A673 (cell line): Measurements from ENCODE around the gene DUSP14. TPM values are rescaled to one million over a fixed set of nuclear protein-coding genes. Genes with fewer than 3 reads are reported as not detected.

Experiments used
- BruUV-seq: library from RNA; stranded (reverse); fragments of 400-500 nt; replicated peaks from 2 replicates; lab custom pipeline; 2021; lab: Mats Ljungman, UMichigan
- CTCF ChIA-PET: fragments of 300-600 bp; sonication (Branson Sonifier 250); formaldehyde crosslinking; loops from one replicate; lab custom pipeline; 2022; ENCODE audit warnings: antibody characterized with exemption; lab: Charles Lee
- POLR2A ChIA-PET: fragments of 300-600 bp; sonication (Branson Sonifier 250); formaldehyde crosslinking; loops from one replicate; lab custom pipeline; 2022; ENCODE audit warnings: antibody characterized with exemption; ENCODE audit not compliant: low non-redundant PET; lab: Charles Lee
- DNase-seq: peaks from one replicate; pipeline ENCODE4 v3.0.0-alpha.2; 2015; ENCODE audit warnings: low spot score
- H3K27ac ChIP-seq: fragments of 200-600 bp; sonication (generic); 2 replicates; pipeline ENCODE4 v1.5.1; 2016; ENCODE audit warnings: mixed run types, low read depth, mild to moderate bottlenecking, mixed read lengths, antibody characterized with exemption, low read length; ENCODE audit not compliant: poor library complexity, severe bottlenecking
- H3K27me3 ChIP-seq: fragments of 200-600 bp; sonication (generic); replicated peaks from 2 replicates; pipeline ENCODE4 v1.6.1; 2017; ENCODE audit warnings: mixed run types, low read depth, mild to moderate bottlenecking, mixed read lengths, antibody characterized with exemption, low read length; ENCODE audit not compliant: insufficient read depth, poor library complexity
- H3K36me3 ChIP-seq: fragments of 200-600 bp; sonication (generic); 2 replicates; pipeline ENCODE4 v1.6.1; 2016; ENCODE audit warnings: mixed run types, mild to moderate bottlenecking, mixed read lengths, antibody characterized with exemption, low read length; ENCODE audit not compliant: insufficient read depth, poor library complexity, severe bottlenecking
- H3K4me1 ChIP-seq: fragments of 200-600 bp; sonication (generic); 2 replicates; pipeline ENCODE4 v1.6.1; 2017; ENCODE audit warnings: mixed run types, mild to moderate bottlenecking, mixed read lengths, antibody characterized with exemption, low read length; ENCODE audit not compliant: insufficient read depth, poor library complexity, severe bottlenecking
- H3K4me3 ChIP-seq: fragments of 200-600 bp; sonication (generic); 2 replicates; pipeline ENCODE4 v1.5.1; 2016; ENCODE audit warnings: low read depth, mixed run types, mild to moderate bottlenecking, mixed read lengths, low read length; ENCODE audit not compliant: poor library complexity, severe bottlenecking
- H3K9me3 ChIP-seq: fragments of 200-600 bp; sonication (generic); 2 replicates; pipeline ENCODE4 v1.6.1; 2016; ENCODE audit warnings: mixed run types, low read depth, mild to moderate bottlenecking, mixed read lengths, antibody characterized with exemption, low read length; ENCODE audit not compliant: poor library complexity, severe bottlenecking
- CTCF ChIP-seq: fragments of 300-800, 200-600 bp; sonication (generic); conservative IDR thresholded peaks from 2 replicates; pipeline ENCODE4 v1.5.1; 2017; ENCODE audit warnings: low read depth, mild to moderate bottlenecking, antibody characterized with exemption, low read length, moderate library complexity, mixed read lengths
- EZH2 ChIP-seq: fragments of 200-600 bp; sonication (generic); IDR thresholded peaks from 2 replicates; pipeline ENCODE4 v1.6.1; 2017; ENCODE audit warnings: borderline replicate concordance, low read depth, mild to moderate bottlenecking, mixed read lengths, antibody characterized with exemption, low read length; ENCODE audit not compliant: poor library complexity, severe bottlenecking
- intact Hi-C: fragments of 100-400 bp; cut with micrococcal nuclease; formaldehyde crosslinking; loops from one replicate; pipeline ENCODE4 v1.10.0; 2022; ENCODE audit not compliant: unreplicated experiment
- total RNA-seq: library from RNA; stranded (reverse); gene quantifications from 2 replicates; pipeline ENCODE4 v1.2.3, GENCODE V29; 2021

Gene DUSP14
- total RNA-seq, 1 experiment from 2014 or later: 13.8 TPM

- TF ChIP-seq EZH2 (no peak), CTCF (no peak)
- H3K36me3 ChIP-seq: no peaks in the 10 kb centered on the region
- POLR2A ChIA-PET: no interaction called here
- intact Hi-C loops: no loop called here
- DNase-seq: peak; percentile 57
- BruUV-seq: TSS peak; percentile 61
- H3K27me3 ChIP-seq: no peaks in the 10 kb centered on the region
- H3K4me3 ChIP-seq: peak overlapping the region; percentile 65
- H3K27ac ChIP-seq: peak overlapping the region; percentile 37
- H3K9me3 ChIP-seq: no peaks in the 10 kb centered on the region
- CTCF ChIA-PET: no interaction called here
- H3K4me1 ChIP-seq: peaks cover 13% of the 10 kb centered on the region
These were observed 1.2 kb downstream of the DUSP14 start for GRCh38 chr17:37490638-37491614.

- TF ChIP-seq CTCF: no peak
- no peak for TF ChIP-seq EZH2
- intact Hi-C loops: no loop called here
- H3K27ac ChIP-seq: no peak overlapping the region
- no peak overlapping the region for H3K4me3 ChIP-seq
- DNase-seq: no peak
- H3K4me1 ChIP-seq: peaks cover 13% of the 10 kb centered on the region
- ChIA-PET POLR2A (no interaction called here), CTCF (no interaction called here)
- H3K36me3 ChIP-seq: no peaks in the 10 kb centered on the region
- no peaks in the 10 kb centered on the region for H3K9me3 ChIP-seq
- no peaks in the 10 kb centered on the region for H3K27me3 ChIP-seq
- BruUV-seq: no TSS peak
These were observed 2.5 kb downstream of the DUSP14 start for GRCh38 chr17:37492167-37492566.

- BruUV-seq: no TSS peak
- TF ChIP-seq EZH2: no peak
- TF ChIP-seq CTCF: no peak
- ChIA-PET CTCF (no interaction called here), POLR2A (no interaction called here)
- no peak for DNase-seq
- no peaks in the 10 kb centered on the region for H3K27me3 ChIP-seq
- no peaks in the 10 kb centered on the region for H3K36me3 ChIP-seq
- no peak overlapping the region for H3K4me3 ChIP-seq
- H3K4me1 ChIP-seq: peaks cover 5% of the 10 kb centered on the region
- no peak overlapping the region for H3K27ac ChIP-seq
- H3K9me3 ChIP-seq: no peaks in the 10 kb centered on the region
- intact Hi-C loops: no loop called here
These were observed 3.7 kb downstream of the DUSP14 start for GRCh38 chr17:37493249-37494027.
